GM12801 (cell line): ENCODE results near the gene ZNF438.

Experiments used
- TF ChIP-seq, protein P1 (sequence below): IDR thresholded peaks from one replicate; pipeline ENCODE4 v1.5.1; 2011; ENCODE audit warnings: control low read depth; ENCODE audit not compliant: insufficient read length; ENCODE audit errors: extremely low read depth

Gene ZNF438

DNA sequence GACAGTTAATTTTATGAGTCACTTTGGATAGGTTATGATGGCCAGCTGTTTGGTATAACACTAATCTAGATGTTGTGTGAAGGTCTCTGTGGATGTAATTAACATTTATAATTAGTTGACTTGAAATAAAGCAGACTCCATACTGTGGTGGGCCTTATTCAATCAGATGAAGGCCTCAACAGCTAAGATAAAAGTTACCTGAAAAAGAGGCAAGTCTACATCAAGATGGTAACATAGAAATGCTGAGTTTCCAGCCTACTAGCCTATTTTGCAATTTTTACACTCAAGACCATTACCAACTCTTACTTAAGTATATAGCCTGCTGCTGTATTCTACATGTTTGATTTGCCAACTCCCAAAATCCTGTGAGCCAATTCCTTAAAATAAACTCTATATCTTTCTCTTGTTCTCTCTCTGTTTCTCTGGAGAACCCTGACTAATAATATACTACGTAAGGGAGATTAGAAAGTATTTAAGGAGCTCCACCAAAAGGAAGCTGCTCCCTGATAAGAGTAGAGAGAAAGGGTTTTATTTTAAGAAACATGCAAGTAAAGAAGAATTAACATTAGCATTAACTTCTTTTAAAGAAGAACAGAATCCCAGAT, 42.7 kb downstream of the ZNF438 start:
- TF ChIP-seq, protein P1, sequence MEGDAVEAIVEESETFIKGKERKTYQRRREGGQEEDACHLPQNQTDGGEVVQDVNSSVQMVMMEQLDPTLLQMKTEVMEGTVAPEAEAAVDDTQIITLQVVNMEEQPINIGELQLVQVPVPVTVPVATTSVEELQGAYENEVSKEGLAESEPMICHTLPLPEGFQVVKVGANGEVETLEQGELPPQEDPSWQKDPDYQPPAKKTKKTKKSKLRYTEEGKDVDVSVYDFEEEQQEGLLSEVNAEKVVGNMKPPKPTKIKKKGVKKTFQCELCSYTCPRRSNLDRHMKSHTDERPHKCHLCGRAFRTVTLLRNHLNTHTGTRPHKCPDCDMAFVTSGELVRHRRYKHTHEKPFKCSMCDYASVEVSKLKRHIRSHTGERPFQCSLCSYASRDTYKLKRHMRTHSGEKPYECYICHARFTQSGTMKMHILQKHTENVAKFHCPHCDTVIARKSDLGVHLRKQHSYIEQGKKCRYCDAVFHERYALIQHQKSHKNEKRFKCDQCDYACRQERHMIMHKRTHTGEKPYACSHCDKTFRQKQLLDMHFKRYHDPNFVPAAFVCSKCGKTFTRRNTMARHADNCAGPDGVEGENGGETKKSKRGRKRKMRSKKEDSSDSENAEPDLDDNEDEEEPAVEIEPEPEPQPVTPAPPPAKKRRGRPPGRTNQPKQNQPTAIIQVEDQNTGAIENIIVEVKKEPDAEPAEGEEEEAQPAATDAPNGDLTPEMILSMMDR: no peak

DNA sequence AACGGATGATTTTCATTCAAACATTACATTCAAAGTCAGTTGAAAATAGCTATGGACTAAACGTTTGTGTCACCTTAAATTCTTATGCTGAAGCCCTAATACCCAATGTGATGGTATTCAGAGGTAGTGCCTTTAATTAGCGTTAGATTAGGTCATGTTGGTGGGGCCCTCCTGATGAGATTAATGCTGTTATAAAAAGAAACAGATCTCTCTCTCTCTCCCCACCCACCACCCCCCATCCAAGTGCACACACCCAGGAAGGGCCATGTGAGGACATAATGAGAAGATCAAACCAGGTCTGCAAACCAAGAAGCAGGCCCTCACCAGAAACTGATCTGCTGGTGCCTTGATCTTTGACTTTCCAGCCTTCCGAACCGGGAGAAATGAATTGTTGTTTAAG, 44.2 kb downstream of the ZNF438 start:
- TF ChIP-seq, protein P1: no peak

DNA sequence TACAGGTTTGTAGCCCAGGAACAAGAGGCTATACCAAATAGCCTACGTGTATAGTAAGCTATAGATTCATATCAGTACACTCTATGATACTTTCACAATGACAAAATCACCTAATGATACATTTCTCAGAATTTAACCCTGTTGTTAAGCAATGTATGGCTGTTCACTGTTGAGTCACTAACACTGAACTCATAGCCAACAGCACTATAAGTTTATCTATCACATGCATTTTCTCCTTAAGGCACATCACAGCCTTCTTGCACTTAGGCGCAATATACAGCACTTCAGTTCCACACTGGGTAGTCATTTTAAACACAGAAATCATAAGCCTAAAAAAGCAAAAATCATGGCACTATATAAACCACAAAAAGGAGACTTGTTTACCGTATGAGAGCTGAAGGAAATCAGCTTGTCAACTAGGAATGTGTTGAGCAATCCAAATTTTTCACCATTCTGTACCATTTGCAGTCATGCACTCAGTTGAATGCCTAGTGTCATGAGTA, 45.6 kb downstream of the ZNF438 start:
- TF ChIP-seq, protein P1: no peak

GRCh38 chr10:30985512-30985911, 46.2 kb downstream of the ZNF438 start:
- TF ChIP-seq, protein P1: no peak

DNA sequence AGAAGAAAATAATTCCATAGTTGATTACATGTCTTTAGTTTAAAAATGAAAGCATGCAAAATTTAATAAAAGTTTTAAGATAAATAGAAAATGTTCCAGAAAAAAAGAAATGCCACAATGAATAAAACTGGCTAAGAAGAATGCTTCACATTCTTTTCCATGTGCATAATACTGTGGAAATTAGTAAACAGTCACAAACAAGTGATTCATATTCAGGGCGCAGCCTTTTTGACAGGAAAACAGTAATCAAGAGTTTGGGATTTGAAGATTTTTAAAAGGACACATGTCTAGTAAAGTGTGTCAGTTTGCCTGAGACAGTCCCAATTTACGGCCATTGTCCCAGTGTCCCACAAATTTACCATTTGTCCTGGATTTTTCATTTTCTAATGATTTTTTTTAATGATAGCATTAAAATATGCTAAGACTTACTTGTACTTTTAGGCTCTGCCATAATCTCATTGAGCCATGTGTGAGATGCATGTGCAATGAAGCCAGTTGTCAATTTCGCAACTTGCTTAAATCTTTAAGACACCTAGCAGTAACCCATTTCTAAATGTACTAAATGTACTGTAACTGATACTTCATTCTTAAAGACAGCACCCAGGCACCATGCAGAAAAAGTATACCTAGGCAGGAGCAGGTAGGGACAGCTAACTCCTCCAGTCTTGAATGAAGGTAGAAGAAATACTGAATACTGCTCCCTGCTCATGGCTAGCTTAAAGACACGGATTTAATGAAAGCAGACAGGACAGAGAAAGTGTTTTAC, 46.9 kb downstream of the ZNF438 start:
- TF ChIP-seq, protein P1: no peak

DNA sequence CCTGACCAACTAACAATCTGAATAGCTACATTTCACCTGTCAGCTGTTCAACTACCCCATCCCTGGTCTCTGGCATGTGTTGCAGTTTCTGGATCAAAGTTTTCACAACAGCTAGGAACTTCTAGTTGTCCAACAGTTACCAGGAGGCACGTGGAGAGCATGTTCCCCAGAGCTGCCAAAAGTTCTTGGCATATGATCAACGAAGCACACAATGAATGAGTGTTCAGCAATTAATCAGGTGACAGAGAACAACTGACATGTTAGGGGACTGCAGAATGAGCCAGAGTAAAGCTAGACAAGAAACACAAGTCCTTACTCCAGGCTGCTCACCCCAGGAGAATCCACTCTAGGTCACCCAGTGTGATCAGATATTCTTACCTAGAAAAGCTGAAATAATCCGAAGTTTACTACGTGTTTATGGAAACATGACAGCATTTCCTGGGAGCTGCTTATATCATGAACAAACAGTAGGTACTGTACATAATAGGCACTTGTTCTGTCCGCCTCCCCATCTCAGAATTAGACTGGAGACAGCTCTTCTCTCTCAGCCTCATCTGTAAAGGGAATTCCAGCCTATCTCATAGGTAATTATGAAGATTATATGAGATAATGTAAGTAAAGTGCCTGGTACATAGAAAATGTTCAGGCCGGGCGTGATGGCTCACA, 50.6 kb downstream of the ZNF438 start:
- TF ChIP-seq, protein P1: no peak

DNA sequence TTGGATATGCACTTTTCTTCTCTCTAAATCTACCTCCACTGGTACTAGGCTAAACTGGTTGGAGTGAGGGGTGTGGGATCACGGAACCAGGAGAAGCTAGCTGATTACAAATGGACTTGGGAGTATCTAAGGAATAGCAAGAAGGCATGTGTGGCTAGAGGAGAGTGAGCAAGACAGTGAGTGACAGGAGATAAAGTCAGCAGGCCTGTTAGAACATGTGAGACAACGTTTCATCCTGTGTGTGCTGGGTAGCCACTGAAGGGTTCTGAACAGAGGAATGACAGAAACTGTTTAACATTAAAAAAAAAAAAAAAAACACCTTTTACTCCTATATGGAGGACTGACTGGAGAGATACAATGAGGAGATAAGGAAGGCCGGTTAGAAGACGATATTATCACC, 51.7 kb downstream of the ZNF438 start:
- TF ChIP-seq, protein P1: no peak
